T-helper 17 cell (primary cell): ENCODE data around the gene MED13L. TPM values are rescaled to one million over a fixed set of nuclear protein-coding genes. Genes with fewer than 3 reads are reported as not detected.

ENCODE experiments used
- ATAC-seq: fragments of 150-1000 bp; cut with Tn5 transposase; 2 replicates; pipeline ENCODE4 v1.10.0; 2021; ENCODE audit warnings: mild to moderate bottlenecking, moderate library complexity
- DNase-seq, 3 donors: peaks; one replicate each; pipeline versions ENCODE4 v3.0.0 to v3.0.0-alpha.2; 2020 to 2021
- H3K9me3 ChIP-seq: one replicate; pipeline ENCODE4 v1.7.0; 2013; ENCODE audit warnings: low read length, mild to moderate bottlenecking; ENCODE audit not compliant: control insufficient read depth, poor library complexity, severe bottlenecking
- H3K27ac Mint-ChIP-seq: one replicate; pipeline ENCODE4 v1.8.0; 2022; ENCODE audit warnings: mild to moderate bottlenecking, moderate library complexity, mixed read lengths
- H3K27me3 Mint-ChIP-seq: one replicate; pipeline ENCODE4 v1.8.0; 2022; ENCODE audit warnings: mixed read lengths
- H3K36me3 Mint-ChIP-seq: one replicate; pipeline ENCODE4 v1.8.0; 2022; ENCODE audit warnings: low read depth, mixed read lengths
- H3K4me1 Mint-ChIP-seq: one replicate; pipeline ENCODE4 v1.8.0; 2022; ENCODE audit warnings: mild to moderate bottlenecking, mixed read lengths
- H3K4me3 Mint-ChIP-seq: one replicate; pipeline ENCODE4 v1.8.0; 2022; ENCODE audit warnings: mild to moderate bottlenecking, moderate library complexity, mixed read lengths
- total RNA-seq, 4 donors: library from RNA in 2 of 4; stranded (reverse) in 2 of 4; gene quantifications; one replicate each; pipeline ENCODE4 v1.2.3 and lab custom pipeline; 2022 to 2026

Gene MED13L
- total RNA-seq, 2 donors from 2014 or later: 184 to 193 TPM

DNA sequence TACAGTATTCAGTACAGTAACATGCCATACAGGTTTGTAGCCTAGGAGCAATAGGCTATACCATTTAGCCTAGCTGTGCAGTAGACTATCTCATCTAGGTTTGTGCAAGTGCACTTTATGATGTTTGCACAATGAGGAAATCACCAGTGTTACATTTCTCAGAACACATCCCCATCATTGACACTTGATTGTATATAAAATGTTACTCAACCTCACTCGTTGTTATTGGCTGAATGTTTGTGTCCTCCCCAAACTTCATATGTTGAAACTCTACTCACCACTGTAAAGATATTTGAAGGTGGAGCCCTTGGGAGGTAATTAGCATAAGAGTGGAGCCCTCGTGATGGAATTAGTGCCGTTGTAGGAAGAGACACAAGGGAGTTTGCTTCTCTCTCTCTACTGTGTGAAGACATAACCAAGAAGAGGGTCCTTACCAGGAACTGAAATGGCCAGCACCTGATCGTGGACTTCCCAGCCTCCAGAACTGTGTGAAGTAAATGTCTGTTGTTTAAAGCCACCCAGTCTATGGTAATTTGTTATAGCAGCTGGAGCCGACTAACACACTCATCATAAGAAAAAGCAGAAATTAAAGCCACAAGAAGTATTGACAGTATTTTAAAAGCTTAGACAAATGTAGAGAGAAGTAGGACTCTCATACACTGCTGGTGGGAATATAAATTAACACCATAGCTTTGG lies 3.2 kb upstream of the MED13L start:
- ATAC-seq (no peak), DNase-seq (no peak)
- no peaks in the 10 kb centered on the region for H3K27me3 Mint-ChIP-seq
- H3K4me3 Mint-ChIP-seq: no peak overlapping the region
- peaks cover 15% of the 10 kb centered on the region for H3K4me1 Mint-ChIP-seq
- H3K27ac Mint-ChIP-seq: no peak overlapping the region
- no peaks in the 10 kb centered on the region for H3K9me3 ChIP-seq
- H3K36me3 Mint-ChIP-seq: no peaks in the 10 kb centered on the region

- Mint-ChIP-seq H3K27me3 (no peaks in the 10 kb centered on the region), H3K4me1 (peaks cover 26% of the 10 kb centered on the region), H3K4me3 (peak overlapping the region; percentile 81), H3K36me3 (no peaks in the 10 kb centered on the region), H3K27ac (peak overlapping the region; percentile 78)
- DNase-seq: no peak
- H3K9me3 ChIP-seq: no peaks in the 10 kb centered on the region
- ATAC-seq: no peak
These were observed 1.2 kb upstream of the MED13L start for GRCh38 chr12:116278667-116279066.

DNA sequence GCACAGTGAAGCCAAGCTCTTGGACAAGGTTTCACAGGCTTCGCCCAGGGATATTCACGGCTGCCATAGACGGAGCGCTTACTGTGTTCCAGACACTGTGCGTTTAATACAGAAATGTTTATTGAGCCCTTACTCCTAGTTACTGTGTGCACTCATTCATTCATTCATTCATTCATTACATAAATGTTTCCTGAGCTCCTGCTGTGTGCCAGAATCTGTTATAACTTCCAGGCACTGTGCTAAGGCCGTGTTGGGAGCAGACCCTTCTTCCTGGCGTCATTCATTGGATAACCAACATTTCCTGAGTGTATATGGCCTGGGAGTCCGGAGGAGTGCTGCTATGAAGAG lies 760 bp upstream of the MED13L start:
- H3K4me1 Mint-ChIP-seq: peaks cover 30% of the 10 kb centered on the region
- H3K4me3 Mint-ChIP-seq: peak overlapping the region; percentile 81
- DNase-seq: no peak
- no peaks in the 10 kb centered on the region for H3K9me3 ChIP-seq
- peak overlapping the region; percentile 78 for H3K27ac Mint-ChIP-seq
- no peaks in the 10 kb centered on the region for H3K27me3 Mint-ChIP-seq
- ATAC-seq: no peak
- H3K36me3 Mint-ChIP-seq: no peaks in the 10 kb centered on the region

DNA sequence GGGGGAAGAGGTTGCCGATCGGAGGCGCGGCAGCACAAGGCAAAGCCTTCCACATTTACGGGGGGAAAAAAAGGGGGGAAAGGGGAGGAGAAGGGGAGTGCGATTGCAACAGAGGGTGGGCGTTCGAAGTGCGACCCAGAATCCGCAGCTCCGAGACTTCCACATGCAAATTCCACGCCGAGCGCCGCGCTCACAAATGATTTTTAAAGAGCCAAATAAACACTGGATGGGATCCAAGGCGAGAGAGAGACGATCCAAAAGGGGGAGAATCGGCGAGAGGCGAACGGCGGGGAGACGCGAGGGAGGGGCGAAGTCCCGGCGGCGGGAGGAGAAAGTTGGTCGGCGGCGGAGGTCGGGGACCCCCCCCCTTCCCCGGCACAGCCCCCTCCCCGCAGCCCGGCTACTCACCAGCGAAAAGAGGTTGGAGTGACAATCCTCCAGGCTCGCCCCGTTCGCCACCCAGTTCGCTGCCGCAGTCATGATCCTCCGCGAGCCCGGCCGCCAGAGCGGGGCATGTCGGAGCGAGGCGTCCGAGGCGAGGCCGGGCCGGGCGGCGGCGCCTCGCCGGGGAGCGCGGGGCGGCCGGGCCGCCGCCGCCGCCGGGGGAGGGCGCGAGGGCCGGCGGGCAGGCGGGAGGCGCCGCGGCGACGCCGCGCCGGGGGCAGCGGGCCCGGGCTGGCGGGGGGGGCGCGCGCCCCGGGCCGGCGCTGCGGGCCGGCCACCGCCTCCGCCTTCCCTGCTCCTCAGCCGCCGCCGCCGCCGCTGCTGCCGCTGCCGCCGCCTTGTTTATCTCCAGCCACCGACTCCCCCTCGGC lies 634 bp downstream of the MED13L start:
- peak overlapping the region; percentile 97 for H3K27ac Mint-ChIP-seq
- ATAC-seq (peak; percentile 51), DNase-seq (peak; percentile 47 to 55 (median 51))
- H3K4me1 Mint-ChIP-seq: peaks cover 26% of the 10 kb centered on the region
- no peaks in the 10 kb centered on the region for H3K9me3 ChIP-seq
- H3K27me3 Mint-ChIP-seq: no peaks in the 10 kb centered on the region
- H3K4me3 Mint-ChIP-seq: peak overlapping the region; percentile 98
- no peaks in the 10 kb centered on the region for H3K36me3 Mint-ChIP-seq

DNA sequence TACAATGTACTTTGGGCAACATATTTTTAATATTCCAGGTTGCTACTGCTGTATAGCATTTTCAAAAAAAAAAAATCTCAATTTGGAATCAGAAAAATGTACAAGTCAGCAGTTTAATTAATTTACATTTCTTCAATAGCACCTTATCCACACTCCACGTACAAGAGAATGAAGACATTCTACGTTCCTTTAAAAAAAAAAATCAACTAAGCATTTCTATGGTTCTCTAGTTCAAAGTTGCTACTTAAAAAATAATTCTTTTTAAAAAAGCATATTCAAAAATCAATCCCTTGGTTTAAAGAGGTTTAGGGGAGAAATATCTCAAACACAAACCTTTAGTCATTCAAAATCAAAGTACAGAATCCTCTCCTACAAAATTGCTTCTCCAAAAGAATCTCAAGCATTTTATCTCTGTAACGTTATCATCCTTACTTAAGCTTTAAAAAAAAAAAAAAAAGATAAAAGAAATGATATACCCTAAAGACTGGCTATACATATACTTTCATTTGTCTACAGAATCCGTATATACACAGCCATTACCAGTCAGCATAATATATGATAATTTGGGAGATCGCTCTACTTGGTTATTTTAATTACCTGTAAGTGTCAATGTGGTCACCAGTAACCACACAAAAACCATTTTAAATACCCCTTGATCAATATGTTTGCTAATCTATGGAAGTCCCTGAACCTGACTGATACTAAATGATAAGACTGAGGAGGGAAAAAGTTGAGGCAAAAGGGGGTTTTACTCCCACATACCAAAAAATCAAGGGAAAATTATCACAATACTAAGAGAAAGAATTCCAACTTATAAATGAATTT lies 2.7 kb downstream of the MED13L start:
- Mint-ChIP-seq H3K27ac (no peak overlapping the region), H3K27me3 (no peaks in the 10 kb centered on the region), H3K36me3 (no peaks in the 10 kb centered on the region), H3K4me3 (peak overlapping the region; percentile 49), H3K4me1 (peaks cover 29% of the 10 kb centered on the region)
- H3K9me3 ChIP-seq: no peaks in the 10 kb centered on the region
- DNase-seq: no peak
- ATAC-seq: no peak

GRCh38 chr12:116273813-116274550 lies 3.5 kb downstream of the MED13L start:
- Mint-ChIP-seq H3K4me1 (peaks cover 29% of the 10 kb centered on the region), H3K27ac (no peak overlapping the region), H3K36me3 (no peaks in the 10 kb centered on the region)

GRCh38 chr12:116267948-116268347 lies 9.5 kb downstream of the MED13L start:
- no peak for ATAC-seq
- H3K4me3 Mint-ChIP-seq: no peak overlapping the region
- H3K9me3 ChIP-seq: no peaks in the 10 kb centered on the region
- no peak for DNase-seq
- no peaks in the 10 kb centered on the region for H3K27me3 Mint-ChIP-seq
- H3K4me1 Mint-ChIP-seq: peaks cover 16% of the 10 kb centered on the region
- no peak overlapping the region for H3K27ac Mint-ChIP-seq
- no peaks in the 10 kb centered on the region for H3K36me3 Mint-ChIP-seq

More at GRCh38 chr12:116273813-116274550, 3.5 kb downstream of the MED13L start:
- Mint-ChIP-seq H3K27me3 (no peaks in the 10 kb centered on the region), H3K4me3 (peak overlapping the region; percentile 47)
- DNase-seq (no peak), ATAC-seq (no peak)
- no peaks in the 10 kb centered on the region for H3K9me3 ChIP-seq

GRCh38 chr12:116266631-116267349 lies 10.7 kb downstream of the MED13L start:
- H3K9me3 ChIP-seq: no peaks in the 10 kb centered on the region
- ATAC-seq: no peak
- Mint-ChIP-seq H3K27ac (no peak overlapping the region), H3K36me3 (no peaks in the 10 kb centered on the region), H3K4me1 (peaks cover 17% of the 10 kb centered on the region), H3K27me3 (no peaks in the 10 kb centered on the region), H3K4me3 (no peak overlapping the region)
- DNase-seq: no peak

- no peak overlapping the region for H3K4me3 Mint-ChIP-seq
- DNase-seq: no peak
These were observed 11.3 kb downstream of the MED13L start for GRCh38 chr12:116266168-116266601.

GRCh38 chr12:116265351-116266147 lies 11.9 kb downstream of the MED13L start:
- no peak overlapping the region for H3K27ac Mint-ChIP-seq
- peak overlapping the region; percentile 19 for H3K4me3 Mint-ChIP-seq
- H3K27me3 Mint-ChIP-seq: no peaks in the 10 kb centered on the region
- H3K36me3 Mint-ChIP-seq: no peaks in the 10 kb centered on the region
- no peaks in the 10 kb centered on the region for H3K9me3 ChIP-seq
- no peak for DNase-seq
- no peak for ATAC-seq
- H3K4me1 Mint-ChIP-seq: peaks cover 26% of the 10 kb centered on the region

More at GRCh38 chr12:116266168-116266601, 11.3 kb downstream of the MED13L start:
- ATAC-seq: no peak
- H3K36me3 Mint-ChIP-seq: no peaks in the 10 kb centered on the region
- no peaks in the 10 kb centered on the region for H3K27me3 Mint-ChIP-seq
- H3K27ac Mint-ChIP-seq: no peak overlapping the region
- peaks cover 21% of the 10 kb centered on the region for H3K4me1 Mint-ChIP-seq
- no peaks in the 10 kb centered on the region for H3K9me3 ChIP-seq

DNA sequence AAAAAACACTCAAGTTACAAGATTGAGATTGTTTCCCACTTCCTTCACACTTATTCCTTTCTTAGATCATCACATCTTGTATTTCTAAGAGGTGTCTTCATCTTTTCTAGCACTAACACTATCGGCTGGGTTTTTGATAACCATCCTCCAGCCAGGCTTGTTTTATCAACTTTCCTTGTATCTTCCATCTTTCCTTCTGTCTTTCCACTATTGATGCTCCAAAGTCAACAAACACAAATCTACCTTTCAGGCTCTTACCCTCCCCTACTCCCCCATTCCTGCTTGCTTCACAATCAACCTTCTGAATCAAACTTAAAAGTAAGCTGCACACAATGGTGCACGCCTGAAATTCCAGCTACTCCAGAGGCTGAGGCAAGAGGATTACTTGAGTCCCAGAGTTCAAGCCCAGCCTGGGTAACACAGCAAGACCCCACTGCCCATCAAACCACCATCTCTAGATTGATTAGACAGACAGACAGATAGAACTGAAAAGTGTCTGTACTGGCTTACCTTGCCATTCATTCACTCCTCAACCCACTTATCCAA lies 12.9 kb downstream of the MED13L start:
- no peaks in the 10 kb centered on the region for H3K9me3 ChIP-seq
- Mint-ChIP-seq H3K27me3 (no peaks in the 10 kb centered on the region), H3K36me3 (no peaks in the 10 kb centered on the region), H3K27ac (no peak overlapping the region), H3K4me1 (peaks cover 30% of the 10 kb centered on the region), H3K4me3 (no peak overlapping the region)
- DNase-seq (no peak), ATAC-seq (no peak)
